Measurements from ENCODE around the gene KHDC4. TPM values are rescaled to one million over a fixed set of nuclear protein-coding genes. Genes with fewer than 3 reads are reported as not detected.

The KHDC4 gene
- total RNA-seq = 100 to 1,000 TPM in 1 of 2 donors, 10 to 100 TPM in 1; 67.5 to 109 TPM

- Mint-ChIP-seq H3K27me3 (no peaks in the 10 kb centered on the region), H3K36me3 (ENCODE audit: low read depth) (no peaks in the 10 kb centered on the region), H3K4me3 (no peak within 1 kb of the TSS), H3K9me3 (no peaks in the 10 kb centered on the region), H3K27ac (no peak within 1 kb of the TSS), H3K4me1 (peaks cover 10% of the 10 kb centered on the region)
- ATAC-seq (replicated peaks) = peak; percentile 96
Observed at GRCh38 chr1:155934097-155934935, at the start of gene KHDC4. Gene KHDC4 (minus strand): TSS chr1:155934413. CDS start chr1:155934373, 40 bp downstream.

GRCh38 chr1:155983191-155984024 lies 49.2 kb upstream of the KHDC4 start:
- Mint-ChIP-seq H3K9me3 (no peaks in the 10 kb centered on the region), H3K27ac (peak overlapping the region; percentile 99), H3K36me3 (ENCODE audit: low read depth) (peaks cover 26% of the 10 kb centered on the region), H3K4me3 (no peak overlapping the region), H3K4me1 (peaks cover 31% of the 10 kb centered on the region), H3K27me3 (no peaks in the 10 kb centered on the region)
- ATAC-seq (replicated peaks) = peak; percentile 31

- Mint-ChIP-seq H3K9me3 (no peaks in the 10 kb centered on the region), H3K27me3 (no peaks in the 10 kb centered on the region), H3K4me3 (peak overlapping the region; percentile 100), H3K36me3 (ENCODE audit: low read depth) (peaks cover 33% of the 10 kb centered on the region), H3K4me1 (peaks cover 31% of the 10 kb centered on the region), H3K27ac (peak overlapping the region; percentile 99)
- ATAC-seq (replicated peaks) = no peak
Observed at GRCh38 chr1:155982106-155982505, 47.9 kb upstream of the KHDC4 start.

GRCh38 chr1:155981266-155982088 lies 47.3 kb upstream of the KHDC4 start:
- ATAC-seq (replicated peaks) = no peak
- Mint-ChIP-seq H3K4me1 (peaks cover 31% of the 10 kb centered on the region), H3K4me3 (peak overlapping the region; percentile 100), H3K36me3 (ENCODE audit: low read depth) (peaks cover 40% of the 10 kb centered on the region), H3K27ac (peak overlapping the region; percentile 99), H3K27me3 (no peaks in the 10 kb centered on the region), H3K9me3 (no peaks in the 10 kb centered on the region)

- Mint-ChIP-seq H3K27me3 (no peaks in the 10 kb centered on the region), H3K27ac (peak overlapping the region; percentile 99), H3K4me1 (peaks cover 44% of the 10 kb centered on the region), H3K4me3 (peak overlapping the region; percentile 100), H3K36me3 (ENCODE audit: low read depth) (peaks cover 57% of the 10 kb centered on the region), H3K9me3 (no peaks in the 10 kb centered on the region)
- ATAC-seq (replicated peaks) = peak; percentile 3
Observed at GRCh38 chr1:155979597-155980343, 45.6 kb upstream of the KHDC4 start.

GRCh38 chr1:155978973-155979429 lies 44.8 kb upstream of the KHDC4 start:
- ATAC-seq (replicated peaks) = peak; percentile 11
- Mint-ChIP-seq H3K4me3 (peak overlapping the region; percentile 100), H3K36me3 (ENCODE audit: low read depth) (peaks cover 64% of the 10 kb centered on the region), H3K27me3 (no peaks in the 10 kb centered on the region), H3K4me1 (peaks cover 50% of the 10 kb centered on the region), H3K9me3 (no peaks in the 10 kb centered on the region), H3K27ac (peak overlapping the region; percentile 99)

- H3K36me3 Mint-ChIP-seq (ENCODE audit: low read depth) = peaks cover 70% of the 10 kb centered on the region
- H3K27me3 Mint-ChIP-seq = no peaks in the 10 kb centered on the region
Observed at GRCh38 chr1:155978325-155978972, 44.2 kb upstream of the KHDC4 start, which contains the start of gene ARHGEF2. Gene ARHGEF2 (minus strand): TSS chr1:155978547. CDS start chr1:155978427, 120 bp downstream.

GRCh38 chr1:155977690-155978324 lies 43.6 kb upstream of the KHDC4 start:
- ATAC-seq (replicated peaks) = peak; percentile 51
- Mint-ChIP-seq H3K9me3 (no peaks in the 10 kb centered on the region), H3K27me3 (no peaks in the 10 kb centered on the region), H3K4me3 (peak overlapping the region; percentile 100), H3K27ac (peak overlapping the region; percentile 99), H3K4me1 (peaks cover 57% of the 10 kb centered on the region), H3K36me3 (ENCODE audit: low read depth) (peaks cover 76% of the 10 kb centered on the region)

More at GRCh38 chr1:155978325-155978972, 44.2 kb upstream of the KHDC4 start, which contains the start of gene ARHGEF2:
- Mint-ChIP-seq H3K9me3 (no peaks in the 10 kb centered on the region), H3K4me1 (peaks cover 51% of the 10 kb centered on the region), H3K27ac (peak within 1 kb of the TSS; percentile 99), H3K4me3 (peak within 1 kb of the TSS; percentile 100)
- peak; percentile 70 for ATAC-seq (replicated peaks)

- peaks cover 60% of the 10 kb centered on the region for H3K4me1 Mint-ChIP-seq
- peak; percentile 35 for ATAC-seq (replicated peaks)
Observed at GRCh38 chr1:155976913-155977689, 42.9 kb upstream of the KHDC4 start.

GRCh38 chr1:155976062-155976912 lies 42.1 kb upstream of the KHDC4 start:
- H3K36me3 Mint-ChIP-seq (ENCODE audit: low read depth) = peaks cover 91% of the 10 kb centered on the region
- peak; percentile 13 for ATAC-seq (replicated peaks)
- H3K27me3 Mint-ChIP-seq = no peaks in the 10 kb centered on the region

More at GRCh38 chr1:155976913-155977689, 42.9 kb upstream of the KHDC4 start:
- Mint-ChIP-seq H3K36me3 (ENCODE audit: low read depth) (peaks cover 83% of the 10 kb centered on the region), H3K4me3 (peak overlapping the region; percentile 100), H3K27ac (peak overlapping the region; percentile 99), H3K27me3 (no peaks in the 10 kb centered on the region), H3K9me3 (no peaks in the 10 kb centered on the region)

GRCh38 chr1:155975375-155976061 lies 41.3 kb upstream of the KHDC4 start:
- peak overlapping the region; percentile 99 for H3K27ac Mint-ChIP-seq
- H3K4me3 Mint-ChIP-seq = peak overlapping the region; percentile 100
- H3K27me3 Mint-ChIP-seq = no peaks in the 10 kb centered on the region
- H3K4me1 Mint-ChIP-seq = peaks cover 55% of the 10 kb centered on the region
- ATAC-seq (replicated peaks) = no peak
- peaks cover 91% of the 10 kb centered on the region for H3K36me3 Mint-ChIP-seq (ENCODE audit: low read depth)
- no peaks in the 10 kb centered on the region for H3K9me3 Mint-ChIP-seq

More at GRCh38 chr1:155976062-155976912, 42.1 kb upstream of the KHDC4 start:
- Mint-ChIP-seq H3K27ac (peak overlapping the region; percentile 99), H3K4me1 (peaks cover 55% of the 10 kb centered on the region), H3K9me3 (no peaks in the 10 kb centered on the region), H3K4me3 (peak overlapping the region; percentile 100)

Measured in activated T-helper 17 cell treated with anti-CD3 and anti-CD28 coated beads, Interleukin-2, amount 50 U/mL, for 72 hours (primary cell).